HG03432 (cell line): Measurements from ENCODE around the gene ARID3C.

Experiments used
- ATAC-seq: cut with Tn5 transposase; IDR thresholded peaks from one replicate; pipeline ENCODE4 v1.9.1; 2021; ENCODE audit warnings: mild to moderate bottlenecking, moderate library complexity; ENCODE audit not compliant: unreplicated experiment

The ARID3C gene, protein sequence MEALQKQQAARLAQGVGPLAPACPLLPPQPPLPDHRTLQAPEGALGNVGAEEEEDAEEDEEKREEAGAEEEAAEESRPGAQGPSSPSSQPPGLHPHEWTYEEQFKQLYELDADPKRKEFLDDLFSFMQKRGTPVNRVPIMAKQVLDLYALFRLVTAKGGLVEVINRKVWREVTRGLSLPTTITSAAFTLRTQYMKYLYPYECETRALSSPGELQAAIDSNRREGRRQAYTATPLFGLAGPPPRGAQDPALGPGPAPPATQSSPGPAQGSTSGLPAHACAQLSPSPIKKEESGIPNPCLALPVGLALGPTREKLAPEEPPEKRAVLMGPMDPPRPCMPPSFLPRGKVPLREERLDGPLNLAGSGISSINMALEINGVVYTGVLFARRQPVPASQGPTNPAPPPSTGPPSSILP

DNA sequence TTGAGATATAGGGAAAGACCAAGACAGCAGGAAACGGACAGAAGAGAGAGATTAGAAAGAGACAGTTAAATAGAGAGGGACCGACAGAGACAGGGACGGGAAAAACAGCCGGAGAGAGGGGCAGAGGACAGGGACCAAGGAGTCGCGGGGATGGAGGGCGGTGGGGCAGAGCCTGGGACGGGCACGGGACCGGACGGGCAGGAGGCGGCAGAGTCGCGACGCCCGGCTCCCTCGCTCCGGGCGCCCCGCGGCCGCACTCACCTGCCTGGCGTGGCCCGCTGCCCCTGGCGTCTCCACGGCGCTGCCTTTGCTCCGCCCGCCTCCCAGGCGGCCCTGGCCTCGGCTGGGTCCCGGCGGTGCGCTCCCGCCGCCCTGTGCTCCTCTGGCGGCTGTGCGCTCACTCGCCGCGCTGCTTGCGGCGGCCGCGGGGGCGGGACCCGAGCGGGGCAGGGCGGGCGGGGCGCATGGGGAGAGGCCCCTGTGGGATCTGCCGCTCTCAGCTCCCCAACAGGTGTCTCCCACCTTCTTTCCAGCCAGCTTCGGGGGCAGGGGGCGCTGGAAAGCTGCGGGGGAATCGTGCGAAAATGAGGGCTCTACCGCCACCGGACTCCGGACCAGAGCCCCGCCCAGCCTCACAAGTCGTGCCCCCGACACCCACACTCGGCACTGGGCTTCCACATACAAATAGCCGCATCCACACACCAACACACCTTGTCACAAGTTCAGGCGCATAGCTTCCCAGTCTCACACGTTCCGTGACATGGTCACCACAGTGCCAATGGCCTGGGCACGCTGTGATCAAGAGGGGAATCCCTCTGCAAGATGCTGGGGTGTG, at the start of gene ARID3C:
Gene ARID3C, minus strand, starts transcription at position 411 of the 835 bp plus-strand sequence. CDS start 1,052 bp downstream, outside the sequence.
- peak; percentile 57 for ATAC-seq

DNA sequence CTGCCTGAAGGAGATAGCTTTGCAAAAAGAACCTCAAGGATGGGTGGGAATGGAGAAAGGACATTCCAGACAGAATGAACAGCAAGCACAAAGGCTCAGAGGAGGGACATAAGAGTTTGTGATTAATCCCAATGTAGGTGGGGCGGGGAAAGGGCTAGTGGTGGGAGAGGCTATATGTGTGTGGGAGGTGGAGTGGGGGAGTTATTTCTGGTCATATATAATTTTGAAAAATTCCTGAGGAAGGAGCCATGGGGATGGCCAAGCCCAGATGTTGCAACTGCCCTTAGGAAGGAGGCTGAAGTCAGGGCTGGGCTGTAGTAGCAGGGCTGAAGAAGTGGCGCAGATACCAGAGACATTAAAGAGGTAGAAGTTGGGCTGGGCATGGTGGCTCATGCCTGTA, 47.0 kb upstream of the ARID3C start:
- ATAC-seq: no peak

DNA sequence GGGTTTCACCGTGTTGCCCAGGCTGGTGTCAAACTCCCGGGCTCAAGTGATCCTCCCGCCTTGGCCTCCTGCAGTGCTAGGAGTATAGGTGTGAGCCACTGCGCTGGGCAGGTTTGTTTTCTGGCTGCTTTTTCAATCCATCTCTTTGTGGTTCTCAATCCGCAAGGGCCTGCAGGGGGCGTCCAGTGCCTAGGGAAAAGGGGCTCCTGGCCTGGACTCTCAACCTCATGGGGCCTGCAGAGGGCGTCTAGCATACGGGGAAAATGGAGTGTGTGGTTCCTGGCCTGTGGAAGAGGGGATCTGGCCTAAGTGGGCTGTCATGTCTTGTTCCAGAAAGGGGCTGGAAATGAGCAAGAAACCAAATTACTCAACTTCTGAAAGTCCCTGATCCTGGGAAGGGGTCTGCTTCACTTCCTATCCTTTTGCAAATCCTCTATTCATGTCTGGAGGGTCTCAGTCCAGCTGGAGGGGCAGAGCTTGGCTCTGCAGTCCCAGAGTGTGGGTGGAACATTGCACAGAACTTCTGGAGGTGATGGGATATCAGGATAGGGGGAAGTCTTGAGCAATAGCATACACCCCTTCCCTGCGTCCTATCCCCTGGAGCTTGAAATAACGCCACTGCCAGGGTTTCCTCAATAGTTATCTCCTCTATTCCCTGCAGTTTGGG, 46.3 kb upstream of the ARID3C start:
- no peak for ATAC-seq

DNA sequence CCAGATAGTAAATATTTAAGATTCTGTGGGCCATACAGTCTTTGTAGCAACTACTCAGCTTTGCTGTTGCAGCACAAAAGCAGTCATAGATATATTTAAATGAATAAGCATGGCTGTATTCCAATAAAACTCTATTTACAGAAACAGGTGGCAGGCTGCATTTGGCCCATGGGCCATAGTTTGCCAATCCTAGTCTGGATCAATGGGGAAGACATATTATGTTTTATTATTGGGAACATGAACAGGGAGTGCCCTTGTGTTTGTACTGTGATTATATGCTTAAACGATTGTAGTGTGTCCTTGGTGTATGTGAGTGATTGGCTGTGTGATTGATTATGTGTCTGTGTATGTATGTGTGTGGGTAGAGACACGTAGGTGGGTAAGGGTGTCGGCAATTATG, 45.6 kb upstream of the ARID3C start:
- ATAC-seq: no peak

DNA sequence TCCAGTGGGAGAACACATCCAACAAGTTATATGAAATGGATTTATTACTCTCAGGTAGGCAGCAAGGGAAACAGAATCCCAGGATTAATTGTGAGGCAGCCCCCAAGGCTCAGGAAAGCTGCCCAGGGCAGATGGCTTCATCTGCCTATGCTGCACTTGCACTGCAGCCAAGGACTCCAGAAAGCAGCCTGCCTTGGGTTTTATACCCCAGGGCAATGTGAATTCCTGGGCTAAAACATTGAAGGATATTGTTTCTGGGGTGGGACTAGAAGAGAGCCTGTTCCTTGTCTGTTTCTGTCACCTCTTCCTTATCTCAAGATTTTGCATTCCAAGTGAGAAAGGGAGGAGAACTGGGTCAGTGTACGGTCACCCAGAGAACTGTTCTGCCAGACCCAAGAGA, 42.4 kb upstream of the ARID3C start:
- no peak for ATAC-seq

DNA sequence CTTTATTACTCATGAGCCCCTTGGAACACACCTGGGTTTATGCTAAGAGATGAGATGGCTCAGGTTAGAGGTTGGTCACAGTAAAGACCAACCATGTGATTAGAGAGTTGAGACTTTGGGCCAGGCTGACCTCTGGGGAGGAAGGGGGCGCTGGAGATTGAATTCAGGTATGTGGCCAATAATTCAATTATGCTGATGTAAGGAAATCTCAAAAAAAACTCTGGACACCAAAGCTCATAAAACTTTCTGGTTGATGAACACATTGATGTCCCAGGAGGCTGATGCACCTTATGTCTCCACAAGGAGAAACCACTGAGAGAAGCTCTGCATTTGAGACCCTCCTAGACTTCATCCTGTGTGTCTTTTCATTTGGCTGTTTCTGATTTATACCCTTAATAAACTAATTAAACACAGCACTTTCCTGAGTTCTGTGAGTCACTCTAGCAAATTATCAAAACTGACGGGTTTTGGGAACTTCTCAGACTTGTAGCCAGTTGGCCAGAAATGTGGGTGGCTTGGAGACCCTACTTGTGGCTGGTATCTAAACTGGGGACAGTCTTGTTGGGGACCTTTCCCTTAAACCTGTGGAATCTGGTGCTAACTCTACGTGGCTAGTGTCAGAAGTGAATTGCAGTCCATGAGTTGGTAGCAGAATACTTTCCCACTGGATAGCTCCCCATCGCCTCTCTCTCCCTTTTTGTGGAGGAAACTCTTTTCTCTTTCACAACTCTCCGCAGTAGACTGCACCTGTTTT, 41.1 kb upstream of the ARID3C start:
- no peak for ATAC-seq

DNA sequence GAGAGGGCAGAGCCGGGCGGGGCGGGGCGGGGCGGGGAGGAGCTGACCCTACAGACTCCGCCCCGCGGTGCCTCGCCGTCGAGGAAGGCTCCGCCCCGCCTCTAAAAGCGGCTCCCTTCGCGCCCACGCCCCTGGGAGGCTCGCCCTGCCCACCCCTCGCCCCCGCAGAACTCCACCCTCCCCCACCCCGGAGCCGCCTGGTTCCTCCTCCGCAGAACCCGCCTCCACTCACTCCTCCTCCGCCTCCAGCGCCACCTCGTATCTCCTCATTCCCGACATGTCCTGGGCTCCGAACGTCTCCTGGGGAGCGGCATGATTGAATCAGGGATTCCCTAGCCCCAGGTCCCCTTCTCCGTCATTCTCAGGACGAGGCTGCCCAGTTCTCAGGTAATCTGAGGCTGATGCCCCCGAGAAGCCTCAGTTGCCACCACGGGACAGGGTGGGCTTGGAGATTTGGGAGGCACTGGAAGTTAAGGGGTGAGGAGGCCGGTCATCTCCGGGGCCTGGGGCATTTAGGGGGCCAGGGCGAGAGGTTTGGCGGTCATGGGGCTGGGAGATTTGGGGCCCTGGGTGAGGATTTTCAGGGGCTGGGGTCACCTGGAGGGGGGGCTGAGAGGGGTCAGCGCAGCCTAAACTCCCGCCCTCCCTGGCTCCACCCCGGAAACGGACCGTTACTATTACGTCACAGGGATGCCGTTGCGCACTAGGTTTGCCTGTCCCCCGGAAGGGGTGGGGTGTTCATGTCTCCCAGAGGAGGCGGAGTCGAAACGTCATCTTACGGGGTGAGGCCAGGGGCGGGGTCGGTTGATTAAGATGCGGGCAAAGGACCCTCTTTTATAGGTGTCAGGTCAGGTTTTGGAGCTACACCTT, 36.8 kb upstream of the ARID3C start:
- ATAC-seq: peak; percentile 72

DNA sequence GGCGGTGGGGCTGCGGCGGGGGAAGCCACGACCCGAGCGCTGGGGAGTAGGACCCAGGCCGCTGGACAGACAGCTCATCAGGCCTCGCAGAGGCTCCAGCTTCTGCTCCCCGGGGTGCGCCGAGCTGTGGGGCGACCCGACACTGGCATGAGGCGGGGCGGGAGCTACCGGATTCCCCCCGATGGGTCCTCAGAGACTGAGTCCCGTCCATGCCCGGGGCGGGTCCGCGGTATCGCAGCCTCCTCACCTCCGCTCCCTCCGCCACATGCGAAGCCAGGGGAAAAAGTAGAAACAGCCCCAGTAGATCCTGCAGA, 36.2 kb upstream of the ARID3C start:
- ATAC-seq: peak; percentile 29

DNA sequence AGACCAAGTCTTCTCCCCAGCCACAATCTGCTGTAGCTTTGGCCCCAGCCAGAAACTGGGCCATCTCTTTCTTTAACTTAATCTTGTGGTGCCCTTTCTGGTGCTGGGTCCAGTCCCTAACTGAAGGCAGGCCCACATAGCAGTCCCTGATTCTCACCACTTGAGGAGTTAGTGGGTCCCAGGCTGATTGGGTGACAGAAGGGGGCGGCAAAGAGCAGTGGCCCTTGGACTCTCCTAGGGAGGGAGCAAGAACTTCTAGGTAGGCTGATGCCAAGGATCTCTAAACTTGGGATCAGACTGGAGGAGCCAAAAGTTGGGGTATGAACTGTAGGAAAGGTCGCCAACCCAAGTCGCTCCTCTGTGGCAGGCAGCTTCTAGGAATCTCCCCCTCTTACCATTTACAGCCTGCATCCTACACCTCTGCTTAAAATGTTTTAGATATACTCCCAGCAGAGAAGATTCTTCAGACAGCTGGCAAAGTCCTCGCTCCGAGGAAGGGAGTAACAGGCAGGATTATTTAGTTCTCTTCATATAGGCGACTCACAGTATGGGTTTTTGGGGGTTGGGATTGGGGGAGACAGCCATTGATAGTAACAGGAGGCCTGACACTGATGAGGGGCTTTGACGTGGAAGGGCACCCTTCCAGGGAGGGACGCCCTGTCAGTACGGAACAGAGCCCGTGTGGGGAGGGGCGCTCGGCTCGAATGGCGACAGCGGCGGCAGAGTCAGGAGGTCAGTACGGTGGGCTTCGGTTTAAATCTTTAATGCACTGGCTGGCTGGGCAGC, 35.6 kb upstream of the ARID3C start:
- peak; percentile 61 for ATAC-seq

DNA sequence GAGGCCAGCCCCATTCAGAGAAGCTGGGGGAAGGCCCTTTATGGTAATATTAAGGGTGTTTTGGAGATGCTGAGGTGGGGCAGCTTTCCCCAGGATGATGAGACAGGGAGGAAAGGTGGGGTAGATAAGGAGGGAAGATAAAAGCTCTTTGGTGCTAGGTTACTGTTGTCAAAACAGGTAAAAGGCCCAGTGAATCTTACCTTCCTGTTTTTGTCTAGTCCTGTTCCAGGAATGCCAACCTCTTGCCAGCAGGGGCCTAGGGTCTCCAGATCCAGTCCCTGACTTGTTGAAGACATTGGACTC, 34.4 kb upstream of the ARID3C start:
- no peak for ATAC-seq

DNA sequence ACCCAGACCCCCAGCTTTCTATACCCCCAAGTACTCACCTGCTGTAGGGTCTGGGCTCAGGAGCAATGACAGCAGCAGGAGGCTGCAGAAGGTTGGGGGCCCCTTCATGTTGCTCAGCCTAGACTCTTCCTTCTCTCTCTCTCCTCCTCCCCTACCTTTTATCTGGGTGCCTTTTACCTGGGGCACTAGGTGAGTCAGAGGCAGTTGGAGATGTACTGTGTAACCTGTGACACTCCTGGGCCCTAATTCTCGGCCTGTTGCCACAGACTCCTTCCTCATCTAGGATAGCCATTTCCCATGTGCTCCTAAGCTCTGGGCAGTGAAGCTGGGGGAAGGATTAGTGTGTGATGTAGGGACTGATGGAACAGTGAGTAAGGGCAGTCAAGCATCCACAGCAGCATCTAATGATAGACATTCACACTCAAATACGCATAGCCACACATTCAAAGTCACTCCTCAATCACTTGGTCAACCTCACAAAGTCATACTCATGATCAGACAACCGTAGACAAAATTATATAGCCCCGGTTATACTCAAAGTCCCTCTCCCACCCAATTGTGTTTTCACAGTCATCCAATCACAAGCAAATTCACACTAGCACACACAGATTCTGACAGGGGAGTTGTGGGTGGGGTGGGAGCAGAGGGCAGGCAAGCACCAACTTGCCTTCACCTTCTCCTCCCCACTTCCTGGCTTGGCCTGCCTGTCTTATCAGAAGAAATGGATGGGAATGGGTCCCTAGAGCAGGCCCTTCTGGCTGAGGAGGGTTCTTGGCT, 33.8 kb upstream of the ARID3C start, which contains the start of gene CCL27:
Gene CCL27, minus strand, starts transcription at position 132 of the 777 bp plus-strand sequence. Its CDS starts 24 bp downstream, at position 108.
- ATAC-seq: no peak

DNA sequence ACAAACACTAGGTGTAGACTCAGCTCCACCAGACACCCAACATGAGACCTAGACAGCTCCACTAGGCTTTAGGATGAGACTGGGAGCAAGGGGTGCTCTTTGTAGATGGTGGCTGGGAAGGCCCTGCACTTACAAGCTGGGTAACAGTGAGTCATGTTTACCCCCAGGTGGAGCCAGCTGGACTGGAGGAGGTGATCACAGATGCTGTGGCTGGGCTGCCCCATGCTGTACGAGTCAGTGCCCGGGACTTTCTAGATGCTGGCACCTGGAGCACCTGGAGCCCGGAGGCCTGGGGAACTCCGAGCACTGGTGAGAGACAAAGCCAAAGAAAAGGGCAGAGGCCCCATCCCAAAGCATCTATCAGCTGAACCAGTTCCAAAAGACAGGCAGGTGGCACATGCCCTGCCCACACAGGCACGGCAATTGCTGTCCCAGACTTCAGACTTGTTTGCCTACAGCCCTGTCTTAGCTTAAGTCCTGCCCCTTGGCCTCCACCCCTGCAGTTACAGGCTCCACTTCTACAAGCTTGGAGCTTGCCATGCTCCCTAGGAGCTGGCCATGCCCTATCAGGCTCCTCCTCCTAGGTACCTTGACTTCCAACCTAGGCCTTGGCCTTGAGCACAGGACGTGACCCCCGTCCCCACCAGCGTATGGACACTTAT, 30.9 kb upstream of the ARID3C start:
- no peak for ATAC-seq

DNA sequence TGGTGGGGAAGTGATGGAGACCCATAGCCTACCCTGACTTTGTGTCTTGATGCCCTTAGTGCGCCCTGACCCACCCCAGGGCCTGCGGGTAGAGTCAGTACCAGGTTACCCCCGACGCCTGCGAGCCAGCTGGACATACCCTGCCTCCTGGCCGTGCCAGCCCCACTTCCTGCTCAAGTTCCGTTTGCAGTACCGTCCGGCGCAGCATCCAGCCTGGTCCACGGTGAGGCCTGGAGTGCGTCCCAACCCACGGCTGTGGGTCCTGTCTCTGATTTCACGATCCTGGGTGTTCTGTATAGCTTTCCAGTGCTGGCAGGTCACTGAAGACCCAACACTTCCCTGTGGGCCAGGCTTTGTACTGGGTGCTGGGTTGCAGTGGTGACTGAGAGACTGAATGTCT, 29.6 kb upstream of the ARID3C start:
- no peak for ATAC-seq

DNA sequence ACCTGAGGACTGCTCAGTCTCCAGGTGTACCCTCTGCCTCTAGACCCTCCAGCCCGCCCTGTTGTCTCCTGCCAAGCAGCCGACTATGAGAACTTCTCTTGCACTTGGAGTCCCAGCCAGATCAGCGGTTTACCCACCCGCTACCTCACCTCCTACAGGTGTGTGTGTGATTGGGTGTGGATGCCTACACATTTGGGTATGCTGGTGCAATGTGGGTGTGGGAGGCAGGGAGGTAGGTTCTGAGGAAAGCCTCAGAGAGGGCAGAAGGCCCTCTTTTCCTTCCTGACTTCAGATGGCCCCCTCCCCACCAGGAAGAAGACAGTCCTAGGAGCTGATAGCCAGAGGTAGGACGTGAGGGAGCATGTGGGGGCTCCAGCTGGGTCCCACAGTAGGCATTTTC, 28.1 kb upstream of the ARID3C start:
- no peak for ATAC-seq

DNA sequence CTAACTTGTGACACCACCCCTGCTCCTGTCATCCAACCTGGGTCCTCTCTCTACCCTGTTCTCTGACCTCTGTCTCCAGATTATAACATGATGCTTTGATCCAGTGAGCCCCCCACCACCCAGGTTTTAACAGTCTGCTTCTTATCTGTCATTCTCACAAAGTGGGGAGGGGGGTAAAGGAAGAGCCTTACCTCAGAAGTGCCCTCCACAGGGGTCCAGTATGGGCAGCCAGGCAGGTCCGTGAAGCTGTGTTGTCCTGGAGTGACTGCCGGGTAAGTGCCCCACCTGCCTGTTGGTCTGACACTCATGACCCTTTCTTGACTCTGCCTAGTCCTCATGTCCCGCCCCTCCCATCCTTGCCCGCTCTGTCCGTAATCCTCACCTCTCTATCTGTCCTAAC, 26.5 kb upstream of the ARID3C start:
- ATAC-seq: no peak

DNA sequence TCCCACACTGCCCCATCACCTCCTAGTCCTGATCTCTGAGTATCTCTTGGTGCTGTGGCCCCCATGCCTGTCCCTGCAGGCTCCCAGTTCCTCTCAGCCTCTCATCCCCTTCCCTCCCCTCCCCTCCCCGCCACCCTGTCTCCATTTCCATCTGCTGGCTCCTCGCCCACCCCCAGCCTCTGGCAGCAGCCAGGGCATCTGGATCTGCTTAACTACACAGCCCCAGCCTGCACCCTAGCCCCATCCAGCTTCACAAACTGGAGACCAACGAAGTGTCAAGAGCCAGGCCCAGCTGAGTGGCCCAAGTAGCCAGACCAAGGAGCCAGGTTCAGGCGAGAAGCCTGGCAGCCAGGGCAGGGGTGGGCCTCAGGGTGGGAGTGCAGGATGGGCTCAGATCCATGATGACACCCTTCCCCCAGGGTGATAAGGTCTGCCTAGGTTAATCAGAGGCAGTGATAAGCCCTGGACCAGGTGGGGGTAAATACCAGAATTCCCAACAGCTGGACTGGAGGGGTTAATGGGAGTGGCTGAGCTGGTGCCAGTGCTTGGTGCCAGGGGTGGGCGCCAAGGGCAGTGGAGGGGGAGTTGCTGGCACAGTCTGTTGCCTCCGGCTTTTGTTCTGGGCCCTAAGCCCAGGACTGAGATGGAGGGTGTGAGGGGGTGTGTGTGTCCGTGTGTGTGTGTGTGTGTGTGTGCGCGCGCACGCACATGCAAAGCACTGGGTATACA, 25.6 kb upstream of the ARID3C start:
- ATAC-seq: no peak
